ENCODE data around the gene KMT5C. TPM values are rescaled to one million over a fixed set of nuclear protein-coding genes. Genes with fewer than 3 reads are reported as not detected.

Gene KMT5C
- total RNA-seq, 2 donors from 2014 or later, result 17.8 to 32.3 TPM

DNA sequence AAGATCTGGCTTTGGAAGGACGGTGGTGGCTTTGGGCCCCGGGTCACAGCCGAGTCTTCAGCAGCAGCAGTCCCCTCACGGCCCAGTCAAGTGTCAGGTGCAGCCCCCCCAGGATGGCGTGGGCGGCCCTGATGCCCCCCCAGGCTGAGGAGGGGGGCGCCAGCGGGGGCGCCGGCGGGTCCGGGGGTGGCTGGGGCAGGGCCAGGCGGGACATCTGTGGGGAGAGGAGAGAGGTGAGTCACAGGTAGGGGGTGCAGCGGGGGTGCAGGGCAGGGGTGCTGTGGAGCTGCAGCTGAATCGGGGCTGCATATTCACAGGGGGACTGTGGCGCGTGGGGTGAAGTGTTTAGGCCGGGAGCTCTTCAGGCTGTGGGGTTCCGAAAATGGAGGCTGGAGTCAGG is 26.3 kb downstream of the KMT5C start:
- WGBS, result 63% methylated on average over 19 of the region's 19 CpGs
- no peaks in the 10 kb centered on the region for H3K36me3 ChIP-seq
- no peaks in the 10 kb centered on the region for H3K9me3 ChIP-seq
- no peak for DNase-seq (ENCODE audit: low spot score)
- intact Hi-C loops (cut with DNase I), result no loop called here
- TF ChIP-seq POLR2A (IDR thresholded peaks at IDR 0.05) (no peak), POLR2AphosphoS5 (IDR thresholded peaks at IDR 0.05) (no peak), CTCF (IDR thresholded peaks at IDR 0.05) (no peak)
- no peak overlapping the region for H3K4me3 ChIP-seq
- H3K4me1 ChIP-seq (replicated peaks), result peaks cover 4% of the 10 kb centered on the region
- H3K27me3 ChIP-seq (replicated peaks; ENCODE audit: insufficient read depth), result peaks cover 10% of the 10 kb centered on the region
- no peak overlapping the region for H3K27ac ChIP-seq

DNA sequence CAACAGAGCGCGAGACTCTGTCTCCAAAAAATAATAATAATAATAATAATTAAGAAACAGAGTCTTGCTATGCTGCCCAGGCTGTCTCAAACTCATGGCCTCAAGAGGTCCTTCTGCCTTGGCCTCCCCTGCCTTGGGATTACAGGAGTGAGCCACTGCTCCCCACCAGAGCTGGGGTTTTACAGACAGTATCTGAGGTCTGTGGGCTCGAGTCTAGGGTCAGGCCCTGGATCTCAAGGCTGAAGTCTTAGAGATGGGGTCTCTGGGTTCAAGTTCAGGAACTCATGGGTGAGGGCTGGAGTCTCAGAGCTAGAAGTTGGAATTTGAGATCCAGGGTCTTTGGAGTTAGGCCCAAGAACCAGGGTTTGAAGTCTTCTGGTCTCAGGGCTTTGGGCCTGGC is 27.1 kb downstream of the KMT5C start:
- H3K9me3 ChIP-seq, result no peaks in the 10 kb centered on the region
- intact Hi-C loops (cut with DNase I), result no loop called here
- H3K27me3 ChIP-seq (replicated peaks; ENCODE audit: insufficient read depth), result peaks cover 17% of the 10 kb centered on the region
- no peak overlapping the region for H3K4me3 ChIP-seq
- no peak overlapping the region for H3K27ac ChIP-seq
- H3K4me1 ChIP-seq (replicated peaks), result peaks cover 4% of the 10 kb centered on the region
- TF ChIP-seq POLR2A (IDR thresholded peaks at IDR 0.05) (no peak), CTCF (IDR thresholded peaks at IDR 0.05) (no peak), POLR2AphosphoS5 (IDR thresholded peaks at IDR 0.05) (no peak)
- WGBS, result 91% methylated on average over 3 of the region's 3 CpGs
- H3K36me3 ChIP-seq, result no peaks in the 10 kb centered on the region
- DNase-seq (ENCODE audit: low spot score), result no peak

- TF ChIP-seq POLR2AphosphoS5 (IDR thresholded peaks at IDR 0.05) (no peak), CTCF (IDR thresholded peaks at IDR 0.05) (no peak), POLR2A (IDR thresholded peaks at IDR 0.05) (no peak)
- H3K27ac ChIP-seq, result no peak overlapping the region
- no peak overlapping the region for H3K4me3 ChIP-seq
- no peaks in the 10 kb centered on the region for H3K36me3 ChIP-seq
- no peaks in the 10 kb centered on the region for H3K9me3 ChIP-seq
- intact Hi-C loops (cut with DNase I), result no loop called here
- peaks cover 28% of the 10 kb centered on the region for H3K27me3 ChIP-seq (replicated peaks; ENCODE audit: insufficient read depth)
- peaks cover 4% of the 10 kb centered on the region for H3K4me1 ChIP-seq (replicated peaks)
- no peak for DNase-seq (ENCODE audit: low spot score)
- 90% methylated on average over 16 of the region's 16 CpGs for WGBS
Measured at GRCh38 chr19:55368106-55368505, 28.4 kb downstream of the KMT5C start.

DNA sequence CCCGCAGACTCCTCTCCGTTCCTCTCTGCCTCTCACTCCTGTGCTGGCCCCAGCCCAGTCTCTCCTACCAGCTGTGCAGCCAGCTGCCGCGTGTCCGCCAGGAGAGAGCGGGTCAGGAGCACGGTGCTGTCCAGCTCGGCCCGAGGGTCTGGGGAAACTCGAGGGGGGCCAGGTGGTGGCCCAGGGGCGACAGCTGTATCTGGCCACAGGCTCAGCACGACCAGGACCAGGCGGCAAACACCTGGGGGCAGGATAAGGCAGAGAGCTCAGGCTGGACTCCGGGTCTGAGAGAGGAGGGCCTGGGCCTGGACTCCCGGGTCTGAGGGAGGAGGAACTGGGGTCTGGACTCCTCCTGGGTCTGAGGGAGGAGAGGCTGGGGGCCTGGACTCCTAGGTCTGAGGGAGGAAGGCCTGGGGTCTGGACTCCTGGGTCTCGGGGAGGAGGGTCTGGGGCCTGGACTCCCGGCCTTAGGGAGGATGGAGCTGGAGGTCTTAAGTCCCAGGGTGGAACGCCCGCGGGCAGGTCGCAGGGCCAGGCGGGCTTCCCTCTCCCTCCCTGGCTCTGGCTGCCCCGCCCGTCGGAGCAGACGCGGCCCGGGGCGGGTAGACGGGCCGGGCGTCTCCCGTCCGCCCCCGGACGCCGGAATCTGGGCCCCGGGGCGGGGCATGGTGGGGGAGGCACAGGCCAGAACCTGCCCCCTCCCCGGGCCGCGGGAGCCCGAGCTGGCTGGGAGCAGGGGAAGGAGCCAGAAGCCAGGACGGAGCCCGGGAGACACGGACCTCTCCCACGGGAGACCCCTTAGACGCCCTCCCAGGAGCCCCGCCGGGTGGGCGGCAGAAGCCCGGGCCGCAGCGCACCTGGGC is 29.3 kb downstream of the KMT5C start:
- peaks cover 32% of the 10 kb centered on the region for H3K27me3 ChIP-seq (replicated peaks; ENCODE audit: insufficient read depth)
- intact Hi-C loops (cut with DNase I), result no loop called here
- no peaks in the 10 kb centered on the region for H3K9me3 ChIP-seq
- TF ChIP-seq POLR2A (IDR thresholded peaks at IDR 0.05), result no peak
- no peak for TF ChIP-seq CTCF (IDR thresholded peaks at IDR 0.05)
- TF ChIP-seq POLR2AphosphoS5 (IDR thresholded peaks at IDR 0.05), result no peak
- no peak overlapping the region for H3K27ac ChIP-seq
- WGBS, result 19% methylated on average over 31 of the region's 54 CpGs
- H3K4me3 ChIP-seq, result no peak overlapping the region
- peaks cover 4% of the 10 kb centered on the region for H3K4me1 ChIP-seq (replicated peaks)
- no peaks in the 10 kb centered on the region for H3K36me3 ChIP-seq
- DNase-seq (ENCODE audit: low spot score), result no peak
